SU-DHL-6 (cell line): ENCODE data around the gene ZSCAN31.

Experiments used
- CTCF ChIP-seq: fragments of 200-600 bp; sonication (generic); IDR thresholded peaks from one replicate; pipeline ENCODE4 v1.5.1; 2017; ENCODE audit warnings: antibody characterized with exemption, mild to moderate bottlenecking, low read length, moderate library complexity; ENCODE audit not compliant: insufficient read depth, poor library complexity, severe bottlenecking
- EZH2phosphoT487 ChIP-seq: fragments of 200-600 bp; sonication (generic), shearing (Covaris generic); conservative IDR thresholded peaks from 2 replicates; pipeline ENCODE4 v1.6.1; 2018; ENCODE audit warnings: mild to moderate bottlenecking, antibody characterized with exemption, low read length, moderate library complexity, mixed read lengths

GRCh38 chr6:28349892-28350737, 14.2 kb upstream of the ZSCAN31 start, which contains the start of gene ZKSCAN3:
- TF ChIP-seq CTCF (no peak), EZH2phosphoT487 (no peak)
